Measurements from ENCODE around the gene NOLC1.

DNA sequence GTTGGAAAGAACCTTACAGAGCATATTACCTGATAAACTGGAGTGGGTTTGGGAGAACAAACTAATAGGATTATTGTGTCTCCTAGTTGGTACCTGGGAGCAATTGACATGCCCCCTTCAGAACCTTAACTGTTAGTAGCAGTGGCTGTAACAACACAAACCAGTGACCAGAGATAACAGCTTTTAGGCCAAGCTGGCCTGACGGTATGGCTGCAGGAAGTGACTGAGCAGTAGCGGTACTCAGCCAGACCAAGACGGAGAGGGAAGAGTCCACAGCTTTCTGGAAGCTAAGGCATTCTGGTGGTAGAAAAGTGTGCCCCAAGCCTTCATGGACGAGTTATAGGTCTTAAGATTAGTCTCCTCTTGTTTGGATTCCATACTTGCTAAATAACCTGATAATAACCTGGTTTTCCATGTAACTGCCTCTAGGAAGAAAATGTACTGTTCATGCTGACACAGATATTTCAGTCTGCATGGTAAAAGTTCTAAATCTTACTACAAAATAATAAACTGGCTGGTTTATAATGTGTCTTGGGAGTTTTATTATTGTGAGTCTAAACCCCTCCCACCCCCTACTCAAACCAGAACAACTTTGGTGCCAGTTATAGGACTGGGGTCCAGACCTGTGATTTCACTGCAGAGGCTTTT, 11.3 kb downstream of the NOLC1 start:
- TF ChIP-seq, protein P1, sequence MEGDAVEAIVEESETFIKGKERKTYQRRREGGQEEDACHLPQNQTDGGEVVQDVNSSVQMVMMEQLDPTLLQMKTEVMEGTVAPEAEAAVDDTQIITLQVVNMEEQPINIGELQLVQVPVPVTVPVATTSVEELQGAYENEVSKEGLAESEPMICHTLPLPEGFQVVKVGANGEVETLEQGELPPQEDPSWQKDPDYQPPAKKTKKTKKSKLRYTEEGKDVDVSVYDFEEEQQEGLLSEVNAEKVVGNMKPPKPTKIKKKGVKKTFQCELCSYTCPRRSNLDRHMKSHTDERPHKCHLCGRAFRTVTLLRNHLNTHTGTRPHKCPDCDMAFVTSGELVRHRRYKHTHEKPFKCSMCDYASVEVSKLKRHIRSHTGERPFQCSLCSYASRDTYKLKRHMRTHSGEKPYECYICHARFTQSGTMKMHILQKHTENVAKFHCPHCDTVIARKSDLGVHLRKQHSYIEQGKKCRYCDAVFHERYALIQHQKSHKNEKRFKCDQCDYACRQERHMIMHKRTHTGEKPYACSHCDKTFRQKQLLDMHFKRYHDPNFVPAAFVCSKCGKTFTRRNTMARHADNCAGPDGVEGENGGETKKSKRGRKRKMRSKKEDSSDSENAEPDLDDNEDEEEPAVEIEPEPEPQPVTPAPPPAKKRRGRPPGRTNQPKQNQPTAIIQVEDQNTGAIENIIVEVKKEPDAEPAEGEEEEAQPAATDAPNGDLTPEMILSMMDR (IDR thresholded peaks at IDR 0.05; ENCODE audit: low read depth, low read length, poor library complexity, severe bottlenecking): no peak
- TF ChIP-seq EZH2phosphoT487 (IDR thresholded peaks at IDR 0.05; ENCODE audit: borderline replicate concordance, low read length): no peak

Measured in DOHH2 (cell line).